ENCODE results near the gene CKM. TPM values are rescaled to one million over a fixed set of nuclear protein-coding genes. Genes with fewer than 3 reads are reported as not detected.

CKM gene
- total and polyA plus RNA-seq, 2 of the 4 experiments (the other 2 are of a cell fraction) = not detected

GRCh38 chr19:45349430-45349941, 26.8 kb upstream of the CKM start:
- POLR2A ChIA-PET (ENCODE audit: unreplicated experiment) = no interaction called here

More at GRCh38 chr19:45349430-45349941, 26.8 kb upstream of the CKM start:
- Histone ChIP-seq H2AK5ac (ENCODE audit: low read depth, low read length) (no peak overlapping the region), H3K4me2 (ENCODE audit: low read depth, low read length) (no peak overlapping the region), H3K9ac (ENCODE audit: low read depth, low read length) (no peak overlapping the region), H3K27ac (ENCODE audit: insufficient read depth, low read length) (no peak overlapping the region), H3K4me1 (ENCODE audit: control insufficient read depth, insufficient read depth, low read length) (no peaks in the 10 kb centered on the region), H3K9me3 (ENCODE audit: control insufficient read depth, insufficient read depth, low read length) (no peaks in the 10 kb centered on the region), H3K36me3 (ENCODE audit: control insufficient read depth, insufficient read depth, low read length) (peaks cover 34% of the 10 kb centered on the region), H4K91ac (ENCODE audit: insufficient read depth, low read depth, low read length) (no peak overlapping the region), H2AK9ac (replicated peaks; ENCODE audit: low read depth, low read length, poor library complexity) (no peak overlapping the region), H2BK5ac (ENCODE audit: low read depth, low read length, poor library complexity, severe bottlenecking) (no peak overlapping the region), H3K18ac (ENCODE audit: low read depth, low read length) (no peak overlapping the region), H3K79me1 (ENCODE audit: low read depth in 1 of 2, low read length in 2 of 2) (0 out of 4 replicates have a peak, but pooled peaks cover 0 to 5% of the 10 kb centered on the region in 2 experiments), H4K20me1 (ENCODE audit: insufficient read depth, low read length) (peaks cover 15% of the 10 kb centered on the region), H3K27me3 (ENCODE audit: control insufficient read depth, insufficient read depth, low read length) (peaks cover 2% of the 10 kb centered on the region; the same call in 1 of the 2 replicates), H2BK20ac (ENCODE audit: low read depth, low read length) (no peak overlapping the region), H4K8ac (ENCODE audit: low read depth in 2 of 2, low read length in 2 of 2) (no peak overlapping the region), H3K4me3 (ENCODE audit: insufficient read depth, low read depth, low read length) (no peak overlapping the region), H3K14ac (replicated peaks; ENCODE audit: low read depth, low read length) (no peak overlapping the region), H3K56ac (ENCODE audit: extremely low read depth, insufficient read depth, low read length) (no peak overlapping the region), H2BK120ac (ENCODE audit: low read depth, low read length) (no peak overlapping the region), H2BK15ac (ENCODE audit: low read depth, low read length) (no peak overlapping the region), H3K23ac (ENCODE audit: low read depth, low read length) (no peak overlapping the region), H3K4ac (ENCODE audit: low read depth, low read length) (no peak overlapping the region), H4K5ac (ENCODE audit: low read depth, low read length) (no peak overlapping the region), H3K9me1 (ENCODE audit: insufficient read depth, low read length) (peaks cover 2% of the 10 kb centered on the region; the same call in 1 of the 2 replicates), H2AFZ (replicated peaks; ENCODE audit: low read length, poor library complexity) (no peak overlapping the region)
- TF ChIP-seq BHLHE40 (IDR thresholded peaks at IDR 0.05; ENCODE audit: low read depth, low read length) (no peak), POLR2A (IDR thresholded peaks at IDR 0.05; ENCODE audit: low read depth, low read length) (no peak), ELK1 (IDR thresholded peaks at IDR 0.05; ENCODE audit: borderline replicate concordance, low read depth, low read length) (no peak), CEBPB (IDR thresholded peaks at IDR 0.05; ENCODE audit: low read depth, low read length) (no peak), RAD21 (IDR thresholded peaks at IDR 0.05; ENCODE audit: low read length) (no peak), CTCF (conservative IDR thresholded peaks at IDR 0.05; ENCODE audit: low read depth, low read length) (no peak), USF2 (IDR thresholded peaks at IDR 0.05; ENCODE audit: low read depth, low read length) (no peak), NFE2L2 (IDR thresholded peaks at IDR 0.05; ENCODE audit: low read depth, low read length) (no peak), FOS (IDR thresholded peaks at IDR 0.05; ENCODE audit: low read depth, low read length) (no peak), CHD1 (IDR thresholded peaks at IDR 0.05; ENCODE audit: low read depth, low read length) (no peak)
- CTCF ChIA-PET = no interaction called here
- 93% methylated on average over 11 of the region's 17 CpGs; no CpG with 5 or more reads in 1 of the 2 experiments for WGBS, 2 experiments (ENCODE audit: extremely low coverage in 2 of 2, insufficient read length in 1 of 2)
- no peak for ATAC-seq (ENCODE audit: low read depth)
- no peak for DNase-seq
- dilution Hi-C loops (cut with HindIII; ENCODE audit: low sequenced_read_pairs, unreplicated experiment) (no loop called here), intact Hi-C loops (cut with micrococcal nuclease) (no loop called here), in situ Hi-C loops (cut with MboI; ENCODE audit: low sequenced_read_pairs) (no loop called here)
- BruUV-seq (replicated peaks) = no TSS peak

Measured in IMR-90 (cell line).